WTC11 (cell line): ENCODE results near the gene CAMK2D. TPM values are rescaled to one million over a fixed set of nuclear protein-coding genes. Genes with fewer than 3 reads are reported as not detected.

ENCODE experiments used
- ATAC-seq: fragments of 200-7000 bp; cut with Tn5 transposase; 2 replicates; pipeline ENCODE4 v1.10.0; 2021; ENCODE audit warnings: mild to moderate bottlenecking, moderate library complexity
- CTCF ChIA-PET: fragments of 300-600 bp; sonication (Branson Sonifier 250); formaldehyde crosslinking; loops from one replicate; lab custom pipeline; 2021; ENCODE audit warnings: antibody characterized with exemption; lab: Charles Lee
- POLR2A ChIA-PET: fragments of 350-600 bp; sonication (Branson Sonifier 250); formaldehyde crosslinking; loops from one replicate; lab custom pipeline; 2021; ENCODE audit warnings: antibody characterized with exemption; lab: Charles Lee
- DNase-seq: peaks from one replicate; pipeline ENCODE4 v3.0.0; 2021; ENCODE audit warnings: low spot score
- H3K27ac Mint-ChIP-seq: 2 replicates; pipeline ENCODE4 v1.8.0; 2021; ENCODE audit warnings: mixed read lengths
- H3K27me3 Mint-ChIP-seq: 2 replicates; pipeline ENCODE4 v1.8.0; 2021; ENCODE audit warnings: low read depth, mild to moderate bottlenecking, moderate library complexity, mixed read lengths
- H3K36me3 Mint-ChIP-seq: 2 replicates; pipeline ENCODE4 v1.8.0; 2021; ENCODE audit warnings: mixed read lengths
- H3K4me1 Mint-ChIP-seq: 2 replicates; pipeline ENCODE4 v1.8.0; 2022; ENCODE audit warnings: mixed read lengths
- H3K4me3 Mint-ChIP-seq: 2 replicates; pipeline ENCODE4 v1.8.0; 2021; ENCODE audit warnings: mild to moderate bottlenecking, moderate library complexity, mixed read lengths
- H3K9me3 Mint-ChIP-seq: 2 replicates; pipeline ENCODE4 v1.8.0; 2021; ENCODE audit warnings: mixed read lengths
- ATF1 ChIP-seq: sonication (generic); formaldehyde crosslinking; IDR thresholded peaks from 2 replicates; pipeline ENCODE4 v1.8.1; 2023; ENCODE audit warnings: mild to moderate bottlenecking, moderate library complexity, missing genetic modification reagents
- ELF4 ChIP-seq: sonication (generic); formaldehyde crosslinking; IDR thresholded peaks from 2 replicates; pipeline ENCODE4 v1.8.1; 2022; ENCODE audit warnings: low read depth, mild to moderate bottlenecking, moderate library complexity, missing genetic modification reagents
- ESRRA ChIP-seq: sonication (generic); formaldehyde crosslinking; IDR thresholded peaks from 2 replicates; pipeline ENCODE4 v1.8.1; 2022; ENCODE audit warnings: mild to moderate bottlenecking, missing genetic modification reagents, borderline replicate concordance
- ETV6 ChIP-seq: sonication (generic); formaldehyde crosslinking; IDR thresholded peaks from 2 replicates; pipeline ENCODE4 v1.8.1; 2022; ENCODE audit warnings: mild to moderate bottlenecking, missing genetic modification reagents
- GTF2I ChIP-seq: fragments of 250-450 bp; sonication (Bioruptor Pico); conservative IDR thresholded peaks from 2 replicates; pipeline ENCODE4 v1.4.0; 2021; ENCODE audit warnings: mild to moderate bottlenecking
- JAZF1 ChIP-seq: fragments of 250-450 bp; sonication (Bioruptor Pico); IDR thresholded peaks from 2 replicates; pipeline ENCODE4 v1.9.0; 2021; ENCODE audit warnings: moderate library complexity, mild to moderate bottlenecking, inconsistent platforms
- MXD4 ChIP-seq: fragments of 250-450 bp; sonication (Bioruptor Pico); IDR thresholded peaks from 2 replicates; pipeline ENCODE4 v1.8.0; 2021; ENCODE audit warnings: mild to moderate bottlenecking, moderate library complexity, borderline replicate concordance
- NFATC4 ChIP-seq: fragments of 250-450 bp; sonication (Bioruptor Pico); IDR thresholded peaks from 2 replicates; pipeline ENCODE4 v1.9.0; 2021; ENCODE audit warnings: mild to moderate bottlenecking
- NR3C1 ChIP-seq: sonication (generic); formaldehyde crosslinking; conservative IDR thresholded peaks from 2 replicates; pipeline ENCODE4 v1.8.1; 2023; ENCODE audit warnings: low read depth, mild to moderate bottlenecking, missing genetic modification reagents
- SMAD4 ChIP-seq: sonication (generic); formaldehyde crosslinking; IDR thresholded peaks from 2 replicates; pipeline ENCODE4 v1.8.0; 2022; ENCODE audit warnings: mild to moderate bottlenecking, missing genetic modification reagents
- TCF7 ChIP-seq: sonication (generic); formaldehyde crosslinking; IDR thresholded peaks from 2 replicates; pipeline ENCODE4 v1.8.0; 2022; ENCODE audit warnings: mild to moderate bottlenecking, low read depth, missing genetic modification reagents, moderate library complexity
- TP53 ChIP-seq: sonication (generic); formaldehyde crosslinking; IDR thresholded peaks from 2 replicates; pipeline ENCODE4 v1.8.1; 2023; ENCODE audit warnings: mild to moderate bottlenecking, missing genetic modification reagents
- ZNF232 ChIP-seq: sonication (generic); formaldehyde crosslinking; IDR thresholded peaks from 2 replicates; pipeline ENCODE4 v1.8.0; 2022; ENCODE audit warnings: mild to moderate bottlenecking, missing genetic modification reagents
- ZNF416 ChIP-seq: fragments of 250-450 bp; sonication (Bioruptor Pico); IDR thresholded peaks from 2 replicates; pipeline ENCODE4 v1.9.0; 2021; ENCODE audit warnings: mild to moderate bottlenecking, inconsistent platforms
- ZNF671 ChIP-seq: fragments of 250-450 bp; sonication (Bioruptor Pico); IDR thresholded peaks from 2 replicates; pipeline ENCODE4 v1.8.0; 2021; ENCODE audit warnings: mild to moderate bottlenecking
- total RNA-seq: library from RNA; stranded (reverse); gene quantifications from 3 replicates; pipeline ENCODE4 v1.2.3, GENCODE V29; 2021
- TF ChIP-seq, protein P1 (sequence below): sonication (generic); formaldehyde crosslinking; IDR thresholded peaks from 2 replicates; pipeline ENCODE4 v1.8.1; 2023; ENCODE audit warnings: mild to moderate bottlenecking, moderate library complexity, missing genetic modification reagents
- TF ChIP-seq, protein P2 (sequence below): sonication (generic); formaldehyde crosslinking; IDR thresholded peaks from 2 replicates; pipeline ENCODE4 v1.8.1; 2022; ENCODE audit warnings: low read depth, mild to moderate bottlenecking, moderate library complexity, missing genetic modification reagents, borderline replicate concordance
- TF ChIP-seq, protein P3 (sequence below): sonication (generic); formaldehyde crosslinking; IDR thresholded peaks from 2 replicates; pipeline ENCODE4 v1.8.0; 2022; ENCODE audit warnings: mild to moderate bottlenecking, missing genetic modification reagents
- TF ChIP-seq, protein P4 (sequence below): sonication (generic); formaldehyde crosslinking; conservative IDR thresholded peaks from 2 replicates; pipeline ENCODE4 v1.8.1; 2022; ENCODE audit warnings: mild to moderate bottlenecking, missing genetic modification reagents
- TF ChIP-seq, protein P5 (sequence below): fragments of 250-450 bp; sonication (Bioruptor Pico); IDR thresholded peaks from 2 replicates; pipeline ENCODE4 v1.9.0; 2021; ENCODE audit warnings: mild to moderate bottlenecking
- TF ChIP-seq, protein P6 (sequence below): fragments of 250-450 bp; sonication (Bioruptor Pico); IDR thresholded peaks from 2 replicates; pipeline ENCODE4 v2.1.2; 2022; ENCODE audit warnings: mild to moderate bottlenecking, moderate library complexity
- TF ChIP-seq, protein P7 (sequence below): fragments of 250-450 bp; sonication (Bioruptor Pico); IDR thresholded peaks from 2 replicates; pipeline ENCODE4 v1.8.0; 2021; ENCODE audit warnings: mild to moderate bottlenecking

Gene CAMK2D
- total RNA-seq, 1 experiment from 2014 or later: 16.5 TPM

DNA sequence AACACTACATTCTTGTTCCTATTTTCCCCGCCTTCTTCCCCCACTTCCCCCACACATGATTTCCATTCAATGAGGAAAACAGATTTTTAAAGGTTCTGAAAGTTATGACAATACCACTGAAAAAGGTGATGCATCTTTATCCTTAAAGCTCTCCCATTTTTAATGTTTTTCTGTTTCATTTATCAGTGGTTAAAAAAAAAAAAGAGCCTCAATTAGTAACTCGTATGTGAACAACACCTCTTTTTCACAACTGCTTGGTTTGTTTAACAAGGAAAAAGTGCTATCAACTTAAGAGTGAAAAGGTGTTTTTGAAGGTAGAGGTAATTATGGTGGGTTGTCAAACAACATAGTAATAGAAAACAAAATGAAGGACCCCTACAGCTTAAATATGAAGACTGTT lies 8.2 kb upstream of the CAMK2D start (continued):
- TF ChIP-seq, protein P1, sequence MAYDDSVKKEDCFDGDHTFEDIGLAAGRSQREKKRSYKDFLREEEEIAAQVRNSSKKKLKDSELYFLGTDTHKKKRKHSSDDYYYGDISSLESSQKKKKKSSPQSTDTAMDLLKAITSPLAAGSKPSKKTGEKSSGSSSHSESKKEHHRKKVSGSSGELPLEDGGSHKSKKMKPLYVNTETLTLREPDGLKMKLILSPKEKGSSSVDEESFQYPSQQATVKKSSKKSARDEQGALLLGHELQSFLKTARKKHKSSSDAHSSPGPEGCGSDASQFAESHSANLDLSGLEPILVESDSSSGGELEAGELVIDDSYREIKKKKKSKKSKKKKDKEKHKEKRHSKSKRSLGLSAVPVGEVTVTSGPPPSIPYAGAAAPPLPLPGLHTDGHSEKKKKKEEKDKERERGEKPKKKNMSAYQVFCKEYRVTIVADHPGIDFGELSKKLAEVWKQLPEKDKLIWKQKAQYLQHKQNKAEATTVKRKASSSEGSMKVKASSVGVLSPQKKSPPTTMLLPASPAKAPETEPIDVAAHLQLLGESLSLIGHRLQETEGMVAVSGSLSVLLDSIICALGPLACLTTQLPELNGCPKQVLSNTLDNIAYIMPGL (CRISPR knock-in tag): no peak
- TF ChIP-seq, protein P2, sequence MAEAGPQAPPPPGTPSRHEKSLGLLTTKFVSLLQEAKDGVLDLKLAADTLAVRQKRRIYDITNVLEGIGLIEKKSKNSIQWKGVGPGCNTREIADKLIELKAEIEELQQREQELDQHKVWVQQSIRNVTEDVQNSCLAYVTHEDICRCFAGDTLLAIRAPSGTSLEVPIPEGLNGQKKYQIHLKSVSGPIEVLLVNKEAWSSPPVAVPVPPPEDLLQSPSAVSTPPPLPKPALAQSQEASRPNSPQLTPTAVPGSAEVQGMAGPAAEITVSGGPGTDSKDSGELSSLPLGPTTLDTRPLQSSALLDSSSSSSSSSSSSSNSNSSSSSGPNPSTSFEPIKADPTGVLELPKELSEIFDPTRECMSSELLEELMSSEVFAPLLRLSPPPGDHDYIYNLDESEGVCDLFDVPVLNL: no peak
- TF ChIP-seq MXD4 (CRISPR knock-in tag): no peak
- TF ChIP-seq JAZF1 (CRISPR knock-in tag): no peak
- no peak for TF ChIP-seq ELF4 (CRISPR knock-in tag)

DNA sequence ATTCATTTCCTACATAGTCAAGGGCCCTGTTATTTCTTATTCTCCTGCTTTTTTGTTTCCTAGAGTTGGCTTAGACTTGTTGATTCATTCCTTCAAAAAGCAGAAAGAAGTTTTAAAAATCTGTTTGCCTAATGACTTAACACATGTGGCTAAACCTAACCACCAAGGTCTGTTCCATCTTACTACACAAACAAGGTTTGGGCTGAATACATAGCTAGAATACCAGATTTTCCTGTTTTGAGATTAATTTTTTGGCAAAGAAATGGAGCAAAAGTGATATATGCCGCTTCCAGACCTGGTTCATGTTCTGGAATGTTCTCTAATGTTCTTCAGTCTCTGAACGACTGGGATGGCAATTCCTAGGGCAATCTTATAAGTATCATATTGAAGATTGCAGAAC lies 7.4 kb upstream of the CAMK2D start:
- H3K27ac Mint-ChIP-seq: no peak overlapping the region
- H3K27me3 Mint-ChIP-seq: no peaks in the 10 kb centered on the region
- H3K9me3 Mint-ChIP-seq: peaks cover 14% of the 10 kb centered on the region
- ATAC-seq (no peak), DNase-seq (no peak)
- ChIA-PET CTCF (no interaction called here), POLR2A (no interaction called here)
- H3K4me3 Mint-ChIP-seq: no peak overlapping the region
- peaks cover 3% of the 10 kb centered on the region; the same call in 1 of the 2 replicates for H3K36me3 Mint-ChIP-seq
- H3K4me1 Mint-ChIP-seq: peaks cover 3% of the 10 kb centered on the region
- no peak for TF ChIP-seq NR3C1
- TF ChIP-seq TP53 (CRISPR knock-in tag): no peak
- TF ChIP-seq, protein P3, sequence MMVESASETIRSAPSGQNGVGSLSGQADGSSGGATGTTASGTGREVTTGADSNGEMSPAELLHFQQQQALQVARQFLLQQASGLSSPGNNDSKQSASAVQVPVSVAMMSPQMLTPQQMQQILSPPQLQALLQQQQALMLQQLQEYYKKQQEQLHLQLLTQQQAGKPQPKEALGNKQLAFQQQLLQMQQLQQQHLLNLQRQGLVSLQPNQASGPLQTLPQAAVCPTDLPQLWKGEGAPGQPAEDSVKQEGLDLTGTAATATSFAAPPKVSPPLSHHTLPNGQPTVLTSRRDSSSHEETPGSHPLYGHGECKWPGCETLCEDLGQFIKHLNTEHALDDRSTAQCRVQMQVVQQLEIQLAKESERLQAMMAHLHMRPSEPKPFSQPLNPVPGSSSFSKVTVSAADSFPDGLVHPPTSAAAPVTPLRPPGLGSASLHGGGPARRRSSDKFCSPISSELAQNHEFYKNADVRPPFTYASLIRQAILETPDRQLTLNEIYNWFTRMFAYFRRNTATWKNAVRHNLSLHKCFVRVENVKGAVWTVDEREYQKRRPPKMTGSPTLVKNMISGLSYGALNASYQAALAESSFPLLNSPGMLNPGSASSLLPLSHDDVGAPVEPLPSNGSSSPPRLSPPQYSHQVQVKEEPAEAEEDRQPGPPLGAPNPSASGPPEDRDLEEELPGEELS (CRISPR knock-in tag): no peak
- TF ChIP-seq ZNF671 (CRISPR knock-in tag): no peak
- no peak for TF ChIP-seq TCF7 (CRISPR knock-in tag)
- TF ChIP-seq, protein P2: no peak
- TF ChIP-seq ETV6 (CRISPR knock-in tag): no peak
- TF ChIP-seq SMAD4 (CRISPR knock-in tag): no peak
- TF ChIP-seq, protein P4, sequence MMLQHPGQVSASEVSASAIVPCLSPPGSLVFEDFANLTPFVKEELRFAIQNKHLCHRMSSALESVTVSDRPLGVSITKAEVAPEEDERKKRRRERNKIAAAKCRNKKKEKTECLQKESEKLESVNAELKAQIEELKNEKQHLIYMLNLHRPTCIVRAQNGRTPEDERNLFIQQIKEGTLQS (CRISPR knock-in tag): no peak
- no peak for TF ChIP-seq GTF2I
- TF ChIP-seq ZNF416 (CRISPR knock-in tag): no peak
- no peak for TF ChIP-seq ESRRA (CRISPR knock-in tag)
- TF ChIP-seq, protein P5, sequence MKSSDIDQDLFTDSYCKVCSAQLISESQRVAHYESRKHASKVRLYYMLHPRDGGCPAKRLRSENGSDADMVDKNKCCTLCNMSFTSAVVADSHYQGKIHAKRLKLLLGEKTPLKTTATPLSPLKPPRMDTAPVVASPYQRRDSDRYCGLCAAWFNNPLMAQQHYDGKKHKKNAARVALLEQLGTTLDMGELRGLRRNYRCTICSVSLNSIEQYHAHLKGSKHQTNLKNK (CRISPR knock-in tag): no peak
- no peak for TF ChIP-seq ZNF232
- TF ChIP-seq, protein P6, sequence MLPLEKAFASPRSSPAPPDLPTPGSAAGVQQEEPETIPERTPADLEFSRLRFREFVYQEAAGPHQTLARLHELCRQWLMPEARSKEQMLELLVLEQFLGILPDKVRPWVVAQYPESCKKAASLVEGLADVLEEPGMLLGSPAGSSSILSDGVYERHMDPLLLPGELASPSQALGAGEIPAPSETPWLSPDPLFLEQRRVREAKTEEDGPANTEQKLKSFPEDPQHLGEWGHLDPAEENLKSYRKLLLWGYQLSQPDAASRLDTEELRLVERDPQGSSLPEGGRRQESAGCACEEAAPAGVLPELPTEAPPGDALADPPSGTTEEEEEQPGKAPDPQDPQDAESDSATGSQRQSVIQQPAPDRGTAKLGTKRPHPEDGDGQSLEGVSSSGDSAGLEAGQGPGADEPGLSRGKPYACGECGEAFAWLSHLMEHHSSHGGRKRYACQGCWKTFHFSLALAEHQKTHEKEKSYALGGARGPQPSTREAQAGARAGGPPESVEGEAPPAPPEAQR (CRISPR knock-in tag): no peak
- no peak for TF ChIP-seq NFATC4 (CRISPR knock-in tag)
- TF ChIP-seq, protein P7, sequence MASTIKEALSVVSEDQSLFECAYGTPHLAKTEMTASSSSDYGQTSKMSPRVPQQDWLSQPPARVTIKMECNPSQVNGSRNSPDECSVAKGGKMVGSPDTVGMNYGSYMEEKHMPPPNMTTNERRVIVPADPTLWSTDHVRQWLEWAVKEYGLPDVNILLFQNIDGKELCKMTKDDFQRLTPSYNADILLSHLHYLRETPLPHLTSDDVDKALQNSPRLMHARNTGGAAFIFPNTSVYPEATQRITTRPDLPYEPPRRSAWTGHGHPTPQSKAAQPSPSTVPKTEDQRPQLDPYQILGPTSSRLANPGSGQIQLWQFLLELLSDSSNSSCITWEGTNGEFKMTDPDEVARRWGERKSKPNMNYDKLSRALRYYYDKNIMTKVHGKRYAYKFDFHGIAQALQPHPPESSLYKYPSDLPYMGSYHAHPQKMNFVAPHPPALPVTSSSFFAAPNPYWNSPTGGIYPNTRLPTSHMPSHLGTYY (CRISPR knock-in tag): no peak
- no peak for TF ChIP-seq ATF1 (CRISPR knock-in tag)
